Muscle layer of duodenum (tissue), 2 donors: ENCODE measurements around the gene ABCA1.
"Not testable (repeated sequence)": the region's sequence is repeated elsewhere in the genome, so short reads cannot be mapped to it uniquely, and the experiment has no call there.

Experiments used
- H3K27ac ChIP-seq: one replicate; pipeline ENCODE4 v1.7.0; 2013; ENCODE audit warnings: mild to moderate bottlenecking, low read length
- H3K27me3 ChIP-seq: one replicate; pipeline ENCODE4 v1.7.0; 2013; ENCODE audit warnings: low read depth, mild to moderate bottlenecking, control low read depth, low read length
- H3K36me3 ChIP-seq, 2 donors: one replicate each; pipeline ENCODE4 v1.7.0; 2013; ENCODE audit warnings: low read length in 2 of 2, control low read depth in 1 of 2, mild to moderate bottlenecking in 1 of 2; ENCODE audit not compliant: insufficient read depth in 2 of 2, control insufficient read depth in 1 of 2
- H3K4me1 ChIP-seq, 2 donors: one replicate each; pipeline ENCODE4 v1.7.0; 2013; ENCODE audit warnings: low read length in 2 of 2, mild to moderate bottlenecking in 2 of 2, control low read depth in 1 of 2, moderate library complexity in 1 of 2; ENCODE audit not compliant: insufficient read depth in 2 of 2, control insufficient read depth in 1 of 2
- H3K4me3 ChIP-seq, 2 donors: one replicate each; pipeline ENCODE4 v1.7.0; 2013; ENCODE audit warnings: low read length in 2 of 2, low read depth in 1 of 2, mild to moderate bottlenecking in 1 of 2
- H3K9me3 ChIP-seq, 2 donors: one replicate each; pipeline ENCODE4 v1.7.0; 2013; ENCODE audit warnings: low read length in 2 of 2, control low read depth in 1 of 2, mild to moderate bottlenecking in 1 of 2; ENCODE audit not compliant: control insufficient read depth in 1 of 2
- donor health status: healthy.

The ABCA1 gene, protein sequence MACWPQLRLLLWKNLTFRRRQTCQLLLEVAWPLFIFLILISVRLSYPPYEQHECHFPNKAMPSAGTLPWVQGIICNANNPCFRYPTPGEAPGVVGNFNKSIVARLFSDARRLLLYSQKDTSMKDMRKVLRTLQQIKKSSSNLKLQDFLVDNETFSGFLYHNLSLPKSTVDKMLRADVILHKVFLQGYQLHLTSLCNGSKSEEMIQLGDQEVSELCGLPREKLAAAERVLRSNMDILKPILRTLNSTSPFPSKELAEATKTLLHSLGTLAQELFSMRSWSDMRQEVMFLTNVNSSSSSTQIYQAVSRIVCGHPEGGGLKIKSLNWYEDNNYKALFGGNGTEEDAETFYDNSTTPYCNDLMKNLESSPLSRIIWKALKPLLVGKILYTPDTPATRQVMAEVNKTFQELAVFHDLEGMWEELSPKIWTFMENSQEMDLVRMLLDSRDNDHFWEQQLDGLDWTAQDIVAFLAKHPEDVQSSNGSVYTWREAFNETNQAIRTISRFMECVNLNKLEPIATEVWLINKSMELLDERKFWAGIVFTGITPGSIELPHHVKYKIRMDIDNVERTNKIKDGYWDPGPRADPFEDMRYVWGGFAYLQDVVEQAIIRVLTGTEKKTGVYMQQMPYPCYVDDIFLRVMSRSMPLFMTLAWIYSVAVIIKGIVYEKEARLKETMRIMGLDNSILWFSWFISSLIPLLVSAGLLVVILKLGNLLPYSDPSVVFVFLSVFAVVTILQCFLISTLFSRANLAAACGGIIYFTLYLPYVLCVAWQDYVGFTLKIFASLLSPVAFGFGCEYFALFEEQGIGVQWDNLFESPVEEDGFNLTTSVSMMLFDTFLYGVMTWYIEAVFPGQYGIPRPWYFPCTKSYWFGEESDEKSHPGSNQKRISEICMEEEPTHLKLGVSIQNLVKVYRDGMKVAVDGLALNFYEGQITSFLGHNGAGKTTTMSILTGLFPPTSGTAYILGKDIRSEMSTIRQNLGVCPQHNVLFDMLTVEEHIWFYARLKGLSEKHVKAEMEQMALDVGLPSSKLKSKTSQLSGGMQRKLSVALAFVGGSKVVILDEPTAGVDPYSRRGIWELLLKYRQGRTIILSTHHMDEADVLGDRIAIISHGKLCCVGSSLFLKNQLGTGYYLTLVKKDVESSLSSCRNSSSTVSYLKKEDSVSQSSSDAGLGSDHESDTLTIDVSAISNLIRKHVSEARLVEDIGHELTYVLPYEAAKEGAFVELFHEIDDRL (N-terminal part only)

DNA sequence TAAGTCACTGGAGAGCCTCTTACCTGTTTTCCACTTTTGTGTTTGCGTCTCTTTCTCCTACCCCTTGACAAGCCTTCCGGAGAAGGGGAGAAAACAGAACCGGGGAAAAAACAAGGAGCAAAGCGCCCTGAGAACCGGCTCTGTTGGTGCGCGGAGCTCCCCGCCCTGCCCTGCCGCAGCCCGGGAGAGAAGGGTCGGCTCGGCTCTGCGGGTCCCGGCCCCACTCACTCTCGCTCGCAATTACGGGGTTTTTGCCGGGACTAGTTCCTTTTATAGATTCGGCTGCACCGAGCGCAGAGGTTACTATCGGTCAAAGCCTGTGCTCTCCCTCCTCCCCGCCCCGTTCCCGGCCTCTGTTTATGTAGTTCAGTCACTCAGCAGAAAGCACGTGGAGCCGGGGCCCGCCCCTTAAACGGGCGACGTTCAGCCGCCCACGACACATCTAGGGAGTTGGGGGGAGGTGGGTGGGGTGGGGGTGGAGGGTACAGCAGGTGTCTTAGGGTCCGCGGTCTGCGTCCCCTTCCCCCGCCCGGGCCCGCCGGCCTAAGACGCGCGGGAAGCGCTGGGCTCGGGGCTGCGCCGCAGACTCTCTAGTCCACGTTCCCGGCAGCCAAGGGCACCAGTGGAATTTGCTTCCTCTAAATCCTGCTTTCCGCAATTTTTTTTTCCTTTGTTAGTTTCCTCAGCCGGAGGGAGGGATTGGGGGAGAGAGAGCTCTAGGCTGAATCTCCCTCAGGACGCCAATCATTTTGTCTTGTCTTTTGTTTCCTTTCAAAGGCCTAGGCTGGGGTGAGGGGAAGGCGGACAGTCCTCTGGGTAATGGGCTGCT lies at the start of gene ABCA1:
Gene ABCA1, minus strand, starts transcription at position 244 of the 829 bp plus-strand sequence. CDS start 24,476 bp downstream, outside the sequence.
- peaks cover 0 to 34% of the 10 kb centered on the region in 2 donors for H3K4me1 ChIP-seq
- H3K27ac ChIP-seq = peak within 1 kb of the TSS; percentile 90
- H3K36me3 ChIP-seq = peaks cover 0 to 4% of the 10 kb centered on the region in 2 donors
- H3K4me3 ChIP-seq = peak within 1 kb of the TSS; percentile 96 to 97
- H3K27me3 ChIP-seq = no peaks in the 10 kb centered on the region
- no peaks in the 10 kb centered on the region for H3K9me3 ChIP-seq

- H3K9me3 ChIP-seq = no peaks in the 10 kb centered on the region
- H3K4me3 ChIP-seq = no peak overlapping the region
- H3K27me3 ChIP-seq = no peaks in the 10 kb centered on the region
- H3K4me1 ChIP-seq = peaks cover 0 to under 1% of the 10 kb centered on the region in 2 donors
- no peak overlapping the region for H3K27ac ChIP-seq
- no peaks in the 10 kb centered on the region for H3K36me3 ChIP-seq
Measured at GRCh38 chr9:104977580-104977979, 49.6 kb upstream of the ABCA1 start.

GRCh38 chr9:104977168-104977567 lies 49.2 kb upstream of the ABCA1 start:
- H3K4me3 ChIP-seq = no peak overlapping the region
- H3K27me3 ChIP-seq = no peaks in the 10 kb centered on the region
- no peaks in the 10 kb centered on the region for H3K4me1 ChIP-seq
- H3K36me3 ChIP-seq = no peaks in the 10 kb centered on the region
- H3K27ac ChIP-seq = no peak overlapping the region
- H3K9me3 ChIP-seq = no peaks in the 10 kb centered on the region

DNA sequence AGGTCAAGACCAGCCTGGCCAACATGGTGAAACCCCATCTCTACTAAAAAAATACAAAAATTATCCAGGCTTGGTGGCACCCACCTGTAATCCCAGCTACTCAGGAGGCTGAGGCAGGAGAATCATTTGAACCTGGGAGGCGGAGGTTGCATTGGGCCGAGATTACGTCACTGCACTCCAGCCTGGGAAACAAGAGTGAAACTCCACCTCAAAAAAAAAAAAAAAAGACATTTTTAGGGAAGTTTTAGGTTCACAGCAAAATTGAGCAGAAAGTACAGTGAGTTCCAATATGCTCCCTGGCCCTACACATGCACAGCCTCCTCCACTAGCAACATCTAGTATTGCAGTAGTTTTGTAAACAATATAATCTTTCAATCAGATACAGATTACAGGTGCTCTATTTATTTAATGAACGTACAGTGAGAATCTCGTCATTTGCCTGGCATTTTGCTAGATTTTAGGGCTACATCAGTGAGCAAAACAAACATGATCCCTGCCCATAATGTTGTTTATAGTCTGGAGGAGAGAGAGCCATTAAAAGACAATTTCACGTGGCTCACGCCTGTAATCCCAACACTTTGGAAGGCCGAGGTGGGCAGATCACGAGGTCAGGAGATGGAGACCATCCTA lies 48.1 kb upstream of the ABCA1 start:
- H3K36me3 ChIP-seq, H3K27ac ChIP-seq, H3K27me3 ChIP-seq, H3K9me3 ChIP-seq, H3K4me3 ChIP-seq, H3K4me1 ChIP-seq: not testable (repeated sequence)

- no peak overlapping the region for H3K4me3 ChIP-seq
- H3K4me1 ChIP-seq = peaks cover under 1 to 5% of the 10 kb centered on the region in 2 donors
- H3K9me3 ChIP-seq = no peaks in the 10 kb centered on the region
- H3K27me3 ChIP-seq = no peaks in the 10 kb centered on the region
- H3K36me3 ChIP-seq = no peaks in the 10 kb centered on the region
- H3K27ac ChIP-seq = no peak overlapping the region
Measured at GRCh38 chr9:104974053-104974962, 46.4 kb upstream of the ABCA1 start.

GRCh38 chr9:104972242-104972866 lies 44.4 kb upstream of the ABCA1 start:
- Histone ChIP-seq H3K27ac (no peak overlapping the region), H3K4me1 (peaks cover 8 to 13% of the 10 kb centered on the region in 2 donors), H3K9me3 (no peaks in the 10 kb centered on the region), H3K36me3 (peaks cover 0 to 4% of the 10 kb centered on the region in 2 donors), H3K4me3 (no peak overlapping the region), H3K27me3 (no peaks in the 10 kb centered on the region)

DNA sequence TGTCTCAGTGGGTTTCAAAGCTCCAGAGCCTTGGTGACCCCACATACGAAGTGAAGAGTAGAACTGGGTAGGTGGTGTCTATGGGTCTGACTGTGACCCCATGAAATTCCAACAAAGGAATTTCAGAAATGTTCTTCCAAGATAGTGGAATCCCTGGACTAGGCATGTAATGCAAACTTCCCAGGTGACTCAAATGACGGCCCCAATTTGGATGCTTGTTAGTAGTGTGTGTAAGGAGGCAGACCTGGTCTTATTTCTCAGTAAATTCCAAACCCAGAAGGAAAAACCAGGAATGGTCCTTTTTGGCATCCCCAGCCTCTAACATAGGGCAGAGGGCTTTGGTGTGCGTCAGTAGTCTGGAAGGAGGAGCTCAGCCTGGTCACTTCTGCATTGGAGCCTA lies 43.6 kb upstream of the ABCA1 start:
- no peak overlapping the region for H3K4me3 ChIP-seq
- H3K9me3 ChIP-seq = no peaks in the 10 kb centered on the region
- peaks cover 0 to 4% of the 10 kb centered on the region in 2 donors for H3K36me3 ChIP-seq
- H3K27me3 ChIP-seq = no peaks in the 10 kb centered on the region
- peaks cover 8 to 13% of the 10 kb centered on the region in 2 donors for H3K4me1 ChIP-seq
- no peak overlapping the region for H3K27ac ChIP-seq

GRCh38 chr9:104970271-104970987 lies 42.5 kb upstream of the ABCA1 start:
- Histone ChIP-seq H3K9me3 (no peaks in the 10 kb centered on the region), H3K27me3 (no peaks in the 10 kb centered on the region), H3K27ac (no peak overlapping the region), H3K36me3 (peaks cover 0 to 4% of the 10 kb centered on the region in 2 donors), H3K4me1 (peaks cover 8 to 13% of the 10 kb centered on the region in 2 donors), H3K4me3 (no peak overlapping the region)

DNA sequence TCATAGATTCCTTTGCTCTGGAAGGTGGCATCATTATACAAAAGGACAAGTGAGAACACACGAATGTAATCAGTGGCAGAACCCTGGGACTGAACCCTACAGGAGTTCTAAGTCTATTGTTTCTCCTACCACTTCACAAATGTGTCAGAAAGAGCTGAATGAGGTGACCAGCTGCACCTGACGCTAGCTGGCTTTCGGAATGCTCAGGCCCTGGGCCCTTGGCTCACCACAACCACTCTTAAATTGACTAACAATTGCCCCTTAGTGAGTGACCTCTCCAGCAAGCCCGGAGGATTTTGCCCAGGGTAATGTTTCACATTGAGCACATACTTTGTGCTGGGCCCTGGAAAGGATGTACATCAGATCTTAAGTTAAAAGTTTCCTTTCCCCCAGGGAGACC lies 41.2 kb upstream of the ABCA1 start:
- Histone ChIP-seq H3K36me3 (peaks cover 0 to 4% of the 10 kb centered on the region in 2 donors), H3K4me3 (peak overlapping the region in 1 of 2 donors; percentile 90), H3K27me3 (no peaks in the 10 kb centered on the region), H3K9me3 (no peaks in the 10 kb centered on the region), H3K27ac (peak overlapping the region; percentile 89), H3K4me1 (peaks cover 8 to 13% of the 10 kb centered on the region in 2 donors)
